Lung (tissue), 12 donors: Measurements from ENCODE around the gene TPGS2. TPM values are rescaled to one million over a fixed set of nuclear protein-coding genes. Genes with fewer than 3 reads are reported as not detected.

Experiments
- ATAC-seq: fragments of 200-7000 bp; cut with Tn5 transposase; one replicate; pipeline ENCODE4 v1.9.1; 2020; ENCODE audit warnings: moderate number of reproducible peaks; ENCODE audit not compliant: insufficient read depth, low FRiP score
- DNase-seq, 3 donors: peaks; one replicate each; pipeline ENCODE4 v3.0.0-alpha.2; 2013 to 2017
- H3K27ac ChIP-seq, 2 donors: one replicate each; pipeline ENCODE4 v1.5.1; 2013; ENCODE audit warnings: mild to moderate bottlenecking in 2 of 2, moderate library complexity in 2 of 2, control low read depth in 1 of 2, inconsistent platforms in 1 of 2, low read depth in 1 of 2, low read length in 1 of 2
- H3K27me3 ChIP-seq, 3 donors: one replicate each; pipeline ENCODE4 v1.5.1; 2013; ENCODE audit warnings: low read length in 2 of 3; ENCODE audit not compliant: control insufficient read depth in 3 of 3, insufficient read depth in 3 of 3
- H3K36me3 ChIP-seq, 4 donors: one replicate each; pipeline ENCODE4 v1.5.1; 2013; ENCODE audit warnings: low read length in 4 of 4, mild to moderate bottlenecking in 1 of 4, moderate library complexity in 1 of 4; ENCODE audit not compliant: control insufficient read depth in 4 of 4, insufficient read depth in 4 of 4
- H3K4me1 ChIP-seq, 5 donors: one replicate each; pipeline ENCODE4 v1.5.1; 2013; ENCODE audit warnings: low read length in 5 of 5, mild to moderate bottlenecking in 2 of 5, moderate library complexity in 1 of 5; ENCODE audit not compliant: control insufficient read depth in 5 of 5, insufficient read depth in 5 of 5
- H3K4me3 ChIP-seq: one replicate; pipeline ENCODE4 v1.5.1; 2013; ENCODE audit warnings: mild to moderate bottlenecking, control low read depth, moderate library complexity
- H3K9ac ChIP-seq, 2 donors: one replicate each; pipeline ENCODE4 v1.5.1; 2013; ENCODE audit warnings: low read length in 2 of 2, control low read depth in 1 of 2; ENCODE audit not compliant: insufficient read depth in 1 of 2
- H3K9me3 ChIP-seq, 4 donors: one replicate each; pipeline ENCODE4 v1.5.1; 2013; ENCODE audit warnings: low read length in 3 of 4, mild to moderate bottlenecking in 1 of 4, moderate library complexity in 1 of 4; ENCODE audit not compliant: control insufficient read depth in 4 of 4, insufficient read depth in 3 of 4
- CTCF ChIP-seq: IDR thresholded peaks from 2 replicates; pipeline ENCODE4 v1.5.1; 2012; ENCODE audit warnings: mild to moderate bottlenecking; ENCODE audit errors: control extremely low read depth, extremely low read depth
- WGBS, 2 donors: extraction: QIAGEN DNeasy Blood & Tissue Kit; methylation state at CpG; one replicate each; pipeline ENCODE4 v1.1.7; 2013; 5-methylcytosine and 5-hydroxymethylcytosine counted together
- polyA plus RNA-seq, 2 donors: library from polyadenylated mRNA; stranded (reverse); fragments of 200-250 nt; gene quantifications; one replicate each; pipeline ENCODE4 v1.2.1, GENCODE V29; 2013
- total RNA-seq, 2 donors: library from RNA; depleted of rRNA in 1 of 2; stranded (reverse); fragments of >200 nt in 1 of 2; gene quantifications; one replicate each; pipeline ENCODE4 v1.2.1, GENCODE V29; 2014 to 2021
- donor health status: control.
- donor health status: control.
- donor health status: Bipolar disorder and iron deficiency.
- donor health status: healthy.
- donor health status: DM: yes; HTN: yes; CAD: no.

TPGS2 gene
- total and polyA plus RNA-seq, 4 donors: 45.5 to 122 (median 58.5) TPM

GRCh38 chr18:36811430-36811829, 17.4 kb downstream of the TPGS2 start:
- no peaks in the 10 kb centered on the region for H3K27me3 ChIP-seq
- 75 to 90% methylated on average over 3 of the region's 3 CpGs for WGBS, 2 donors
- peaks cover 0 to 21% (median 12%) of the 10 kb centered on the region in 4 donors for H3K36me3 ChIP-seq
- TF ChIP-seq CTCF: no peak
- DNase-seq: peak in 1 of 3 donors; percentile 21
- H3K4me1 ChIP-seq: peaks cover 0 to 22% (median 20%) of the 10 kb centered on the region in 5 donors
- no peak overlapping the region for H3K27ac ChIP-seq
- no peak overlapping the region for H3K4me3 ChIP-seq
- H3K9ac ChIP-seq: no peak overlapping the region
- no peaks in the 10 kb centered on the region for H3K9me3 ChIP-seq
- no peak for ATAC-seq

- H3K27ac ChIP-seq: no peak overlapping the region
- peaks cover 0 to 22% (median 15%) of the 10 kb centered on the region in 5 donors for H3K4me1 ChIP-seq
- peaks cover 12 to 27% (median 20%) of the 10 kb centered on the region in 4 donors for H3K36me3 ChIP-seq
- H3K27me3 ChIP-seq: no peaks in the 10 kb centered on the region
- peak; percentile 48 to 78 (median 73) for DNase-seq
- H3K9me3 ChIP-seq: no peaks in the 10 kb centered on the region
- H3K4me3 ChIP-seq: no peak overlapping the region
- ATAC-seq: peak; percentile 76
- TF ChIP-seq CTCF: peak; percentile 68
- 45 to 46% methylated on average over 6 of the region's 6 CpGs for WGBS, 2 donors
- no peak overlapping the region for H3K9ac ChIP-seq
Observed at GRCh38 chr18:36809590-36810381, 19.0 kb downstream of the TPGS2 start.

GRCh38 chr18:36808681-36809080, 20.1 kb downstream of the TPGS2 start:
- TF ChIP-seq CTCF: no peak
- Histone ChIP-seq H3K36me3 (peaks cover 15 to 36% (median 23%) of the 10 kb centered on the region in 4 donors), H3K9me3 (no peaks in the 10 kb centered on the region), H3K27me3 (no peaks in the 10 kb centered on the region), H3K4me1 (peaks cover 0 to 22% (median 13%) of the 10 kb centered on the region in 5 donors), H3K9ac (no peak overlapping the region), H3K4me3 (no peak overlapping the region), H3K27ac (no peak overlapping the region)
- WGBS, 2 donors: 93% methylated on average over 2 of the region's 2 CpGs
- ATAC-seq: no peak
- DNase-seq: no peak
